Calu3 (cell line): ENCODE measurements around the gene LKAAEAR1. TPM values are rescaled to one million over a fixed set of nuclear protein-coding genes. Genes with fewer than 3 reads are reported as not detected.

Source experiments
- BruUV-seq: library from RNA; stranded (reverse); fragments of 400-500 nt; replicated peaks from 2 replicates; lab custom pipeline; 2021; lab: Mats Ljungman, UMichigan
- CTCF ChIA-PET: fragments of 300-600 bp; sonication (Branson Sonifier 250); formaldehyde crosslinking; loops from one replicate; lab custom pipeline; 2022; ENCODE audit warnings: antibody characterized with exemption; lab: Charles Lee
- DNase-seq: peaks from one replicate; pipeline ENCODE4 v3.0.0; 2022
- H3K27ac Mint-ChIP-seq: one replicate; pipeline ENCODE4 v1.8.0; 2022; ENCODE audit warnings: mixed read lengths; ENCODE audit not compliant: unreplicated experiment
- H3K27me3 Mint-ChIP-seq: one replicate; pipeline ENCODE4 v1.8.0; 2022; ENCODE audit warnings: mixed read lengths; ENCODE audit not compliant: unreplicated experiment
- H3K36me3 Mint-ChIP-seq: one replicate; pipeline ENCODE4 v1.8.0; 2022; ENCODE audit warnings: mild to moderate bottlenecking, moderate library complexity, mixed read lengths; ENCODE audit not compliant: insufficient read depth, unreplicated experiment
- H3K4me1 Mint-ChIP-seq: one replicate; pipeline ENCODE4 v1.8.0; 2022; ENCODE audit warnings: mild to moderate bottlenecking, low read depth, mixed read lengths; ENCODE audit not compliant: unreplicated experiment
- H3K4me3 Mint-ChIP-seq: one replicate; pipeline ENCODE4 v1.8.0; 2022; ENCODE audit warnings: mild to moderate bottlenecking, low read depth, moderate library complexity, mixed read lengths; ENCODE audit not compliant: unreplicated experiment
- H3K9me3 Mint-ChIP-seq: one replicate; pipeline ENCODE4 v1.8.0; 2022; ENCODE audit warnings: low read depth, mixed read lengths; ENCODE audit not compliant: unreplicated experiment
- CTCF ChIP-seq: fragments of 200-600 bp; IDR thresholded peaks from one replicate; pipeline ENCODE4 v1.8.0; 2022; ENCODE audit warnings: antibody characterized with exemption; ENCODE audit not compliant: unreplicated experiment
- intact Hi-C: fragments of 100-400 bp; cut with micrococcal nuclease; formaldehyde crosslinking; loops from one replicate; pipeline ENCODE4 v1.10.0; 2022; ENCODE audit not compliant: unreplicated experiment
- total RNA-seq: library from RNA; stranded (reverse); gene quantifications from 2 replicates; pipeline ENCODE4 v1.2.3, GENCODE V29; 2022

The LKAAEAR1 gene
- total RNA-seq, 1 experiment from 2014 or later: not detected

DNA sequence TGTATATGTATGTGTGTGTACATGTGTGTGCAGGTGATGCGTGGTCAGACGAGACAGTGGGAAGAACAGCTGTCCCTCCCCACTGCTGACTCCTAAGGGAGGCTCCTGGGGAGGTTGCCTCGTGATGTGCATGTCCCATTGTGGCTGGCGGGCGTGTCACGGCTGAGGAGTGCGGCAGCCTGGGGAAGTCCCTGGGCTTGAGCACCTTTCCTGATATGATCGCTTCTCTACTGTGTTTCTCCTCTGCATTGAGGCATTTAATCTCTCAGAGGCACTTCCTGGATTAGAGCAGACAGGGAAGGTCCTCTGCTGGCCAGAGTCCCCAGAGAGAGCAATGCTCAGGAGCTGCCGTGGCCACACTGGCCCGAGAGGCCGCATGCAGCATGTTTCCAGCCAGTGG, 11.7 kb upstream of the LKAAEAR1 start:
- peaks cover 5% of the 10 kb centered on the region for H3K9me3 Mint-ChIP-seq
- no peak for TF ChIP-seq CTCF
- intact Hi-C loops: no loop called here
- H3K27ac Mint-ChIP-seq: no peak overlapping the region
- no peak overlapping the region for H3K4me3 Mint-ChIP-seq
- no TSS peak for BruUV-seq
- peaks cover 80% of the 10 kb centered on the region for H3K27me3 Mint-ChIP-seq
- no peak for DNase-seq
- H3K4me1 Mint-ChIP-seq: peaks cover 10% of the 10 kb centered on the region
- CTCF ChIA-PET: no interaction called here
- H3K36me3 Mint-ChIP-seq: no peaks in the 10 kb centered on the region

- Mint-ChIP-seq H3K27me3 (peaks cover 77% of the 10 kb centered on the region), H3K9me3 (peaks cover 5% of the 10 kb centered on the region), H3K4me1 (peaks cover 10% of the 10 kb centered on the region), H3K4me3 (no peak overlapping the region), H3K27ac (no peak overlapping the region), H3K36me3 (no peaks in the 10 kb centered on the region)
- BruUV-seq: no TSS peak
- DNase-seq: no peak
- no peak for TF ChIP-seq CTCF
- CTCF ChIA-PET: no interaction called here
- intact Hi-C loops: no loop called here
Observed at GRCh38 chr20:64095455-64095854, 11.3 kb upstream of the LKAAEAR1 start.

GRCh38 chr20:64093013-64093503, 8.9 kb upstream of the LKAAEAR1 start:
- no peaks in the 10 kb centered on the region for H3K36me3 Mint-ChIP-seq
- H3K4me3 Mint-ChIP-seq: no peak overlapping the region
- H3K9me3 Mint-ChIP-seq: peaks cover 5% of the 10 kb centered on the region
- H3K27ac Mint-ChIP-seq: no peak overlapping the region
- no peak for TF ChIP-seq CTCF
- DNase-seq: no peak
- peaks cover 78% of the 10 kb centered on the region for H3K27me3 Mint-ChIP-seq
- peaks cover 10% of the 10 kb centered on the region for H3K4me1 Mint-ChIP-seq
- CTCF ChIA-PET: interaction anchor here (0.6 kb wide), 1 partner anchor 50 kb away, joined by 5 read pairs; no protein-coding TSS in a partner anchor
- BruUV-seq: no TSS peak
- intact Hi-C loops: no loop called here

GRCh38 chr20:64092258-64093012, 8.2 kb upstream of the LKAAEAR1 start:
- intact Hi-C loops: no loop called here
- Mint-ChIP-seq H3K4me3 (no peak overlapping the region), H3K4me1 (peaks cover 10% of the 10 kb centered on the region), H3K9me3 (peaks cover 5% of the 10 kb centered on the region), H3K27me3 (peaks cover 78% of the 10 kb centered on the region), H3K27ac (no peak overlapping the region), H3K36me3 (peaks cover 5% of the 10 kb centered on the region)
- CTCF ChIA-PET: interaction anchor here (0.9 kb wide), 1 partner anchor 9 kb away, joined by 3 read pairs; no protein-coding TSS in a partner anchor
- TF ChIP-seq CTCF: no peak
- no TSS peak for BruUV-seq
- no peak for DNase-seq
